GM21515 (cell line): Measurements from ENCODE around the gene CEACAM16.
"Not testable (repeated sequence)": the region's sequence is repeated elsewhere in the genome, so short reads cannot be mapped to it uniquely, and the experiment has no call there.

Experiments
- ATAC-seq: cut with Tn5 transposase; IDR thresholded peaks from one replicate; pipeline ENCODE4 v1.9.1; 2021; ENCODE audit not compliant: unreplicated experiment

Gene CEACAM16

DNA sequence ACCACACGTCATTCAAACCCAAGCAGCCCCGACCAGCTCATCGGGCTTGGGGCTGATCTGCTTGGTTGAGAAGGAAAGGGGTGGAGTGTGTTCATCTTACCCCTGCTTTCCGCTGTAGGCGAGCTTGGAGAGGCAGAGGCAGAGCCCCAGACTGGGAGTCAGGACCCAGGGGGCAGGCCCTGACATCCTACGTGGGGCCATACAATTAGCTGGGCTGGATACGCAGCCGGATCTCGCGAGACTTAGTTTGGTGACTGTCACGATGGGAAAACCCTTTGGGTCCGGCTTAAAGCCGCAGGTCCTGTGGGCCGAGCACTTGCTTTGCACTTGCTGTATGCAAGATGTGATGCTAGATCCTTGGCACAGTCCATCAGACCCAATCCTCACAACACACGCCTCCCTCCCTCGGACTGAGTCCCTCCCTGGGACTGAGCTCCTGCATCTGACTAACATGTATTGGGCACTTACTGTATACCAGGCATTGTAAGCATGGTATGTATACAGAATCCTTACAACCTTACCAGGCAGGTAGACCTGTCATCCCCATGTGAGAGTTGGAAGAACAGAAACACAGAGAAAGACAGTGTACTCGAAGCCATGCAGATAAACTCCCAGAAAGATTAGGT is 3.7 kb downstream of the CEACAM16 start:
- no peak for ATAC-seq

DNA sequence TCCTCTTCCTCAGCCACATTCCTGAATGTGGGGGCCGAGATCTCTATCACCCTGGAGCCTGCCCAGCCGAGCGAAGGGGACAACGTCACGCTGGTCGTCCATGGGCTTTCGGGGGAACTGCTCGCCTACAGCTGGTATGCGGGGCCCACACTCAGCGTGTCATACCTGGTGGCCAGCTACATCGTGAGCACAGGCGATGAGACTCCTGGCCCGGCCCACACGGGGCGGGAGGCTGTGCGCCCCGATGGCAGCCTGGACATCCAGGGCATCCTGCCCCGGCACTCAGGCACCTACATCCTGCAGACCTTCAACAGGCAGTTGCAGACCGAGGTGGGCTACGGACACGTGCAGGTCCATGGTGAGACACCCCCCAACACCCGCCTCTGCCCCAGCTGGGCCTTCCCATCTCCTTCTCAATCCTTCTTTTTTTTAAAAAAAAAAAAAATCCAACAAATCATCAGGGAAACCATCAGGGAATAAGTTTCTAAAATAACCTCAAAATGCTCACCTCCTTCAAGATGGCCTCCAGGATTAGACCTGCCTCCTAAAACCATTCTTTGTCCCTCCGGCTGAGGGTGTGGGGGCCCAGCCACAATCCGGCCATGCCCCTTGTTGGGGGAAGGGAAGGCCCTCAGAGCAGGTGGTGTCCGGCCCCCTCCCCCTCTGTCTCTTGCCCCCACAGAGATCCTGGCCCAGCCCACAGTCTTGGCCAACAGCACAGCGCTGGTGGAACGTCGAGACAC is 4.6 kb downstream of the CEACAM16 start:
- ATAC-seq, result no peak

DNA sequence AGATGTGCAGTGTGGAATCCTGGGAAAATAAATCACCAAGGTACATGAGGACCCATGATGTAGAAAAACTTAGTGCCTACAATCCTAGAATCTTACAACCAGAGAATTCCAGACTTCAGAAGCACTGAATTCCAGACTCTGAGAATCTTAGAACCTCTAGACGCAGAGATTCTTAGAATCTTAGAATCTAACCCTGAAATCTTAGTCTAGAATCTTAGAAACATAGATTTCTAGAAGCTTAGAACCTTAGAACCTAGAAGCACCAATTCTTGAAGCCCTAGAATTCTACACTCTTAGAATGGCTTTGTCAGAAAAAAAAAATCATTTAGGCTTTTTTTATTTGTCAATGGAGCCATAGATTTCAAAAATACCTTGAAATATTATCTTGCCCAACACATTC is 6.0 kb downstream of the CEACAM16 start:
- ATAC-seq, result no peak

DNA sequence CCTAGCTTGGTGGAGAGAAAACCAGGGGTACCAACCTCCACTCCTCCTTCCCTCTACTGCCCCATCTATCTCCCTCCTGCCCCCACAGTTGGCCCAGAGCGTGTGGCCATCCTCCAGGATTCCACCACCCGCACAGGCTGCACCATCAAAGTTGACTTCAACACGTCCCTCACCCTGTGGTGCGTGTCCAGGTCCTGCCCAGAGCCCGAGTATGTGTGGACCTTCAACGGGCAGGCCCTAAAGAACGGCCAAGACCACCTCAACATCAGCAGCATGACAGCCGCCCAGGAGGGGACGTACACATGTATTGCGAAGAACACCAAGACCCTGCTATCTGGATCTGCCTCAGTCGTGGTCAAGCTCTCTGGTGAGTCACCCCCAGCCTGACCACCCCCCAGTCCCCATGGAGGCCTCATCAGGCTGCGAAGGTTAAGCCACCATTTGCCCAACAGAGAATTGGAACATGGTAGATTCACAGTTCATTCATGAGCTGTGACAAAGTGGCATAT is 6.6 kb downstream of the CEACAM16 start:
- no peak for ATAC-seq

DNA sequence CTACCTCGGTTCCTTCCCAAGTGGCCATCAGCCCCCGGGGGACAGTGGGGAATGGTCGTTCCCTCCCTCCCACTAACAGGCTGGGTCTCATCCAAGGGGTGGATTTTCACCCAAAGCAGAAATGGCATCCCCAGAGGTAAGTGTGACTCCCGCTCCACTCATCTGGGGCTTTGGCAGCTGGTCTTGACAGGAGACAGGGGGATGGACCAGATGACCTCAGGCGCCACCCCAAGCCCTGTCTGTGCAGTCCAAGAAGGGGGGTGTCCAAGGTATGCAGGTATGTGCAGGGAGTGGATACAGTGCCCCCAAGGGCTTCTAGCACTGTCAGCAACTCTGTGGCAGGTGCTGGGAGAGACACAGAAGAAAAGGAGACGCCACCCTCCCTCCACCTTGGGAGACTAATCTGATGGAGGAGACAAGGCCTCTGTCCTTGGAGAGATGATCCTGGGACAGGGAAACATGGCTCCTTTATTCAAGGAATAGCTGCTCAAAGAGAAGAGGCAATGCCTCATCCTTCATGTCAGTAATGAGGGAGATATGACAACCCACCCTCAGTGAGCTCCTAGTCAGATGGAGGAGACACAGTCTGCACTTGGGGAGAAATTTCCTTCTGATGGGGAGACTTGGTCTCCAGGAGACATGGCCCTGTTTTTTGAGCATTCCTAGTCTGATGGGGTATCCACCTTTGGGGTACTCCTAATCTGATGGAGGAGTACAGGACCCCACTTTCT is 7.7 kb downstream of the CEACAM16 start:
- no peak for ATAC-seq

DNA sequence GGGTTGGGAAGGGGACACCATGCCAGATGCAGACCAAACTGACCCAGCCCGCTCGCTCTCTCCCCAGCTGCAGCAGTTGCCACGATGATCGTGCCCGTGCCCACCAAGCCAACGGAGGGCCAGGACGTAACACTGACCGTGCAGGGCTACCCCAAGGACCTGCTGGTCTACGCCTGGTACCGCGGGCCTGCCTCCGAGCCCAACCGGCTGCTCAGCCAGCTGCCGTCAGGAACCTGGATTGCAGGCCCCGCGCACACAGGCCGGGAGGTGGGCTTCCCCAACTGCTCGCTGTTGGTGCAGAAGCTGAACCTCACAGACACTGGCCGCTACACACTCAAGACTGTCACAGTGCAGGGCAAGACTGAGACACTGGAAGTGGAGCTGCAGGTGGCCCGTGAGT is 8.8 kb downstream of the CEACAM16 start:
- ATAC-seq, result no peak

DNA sequence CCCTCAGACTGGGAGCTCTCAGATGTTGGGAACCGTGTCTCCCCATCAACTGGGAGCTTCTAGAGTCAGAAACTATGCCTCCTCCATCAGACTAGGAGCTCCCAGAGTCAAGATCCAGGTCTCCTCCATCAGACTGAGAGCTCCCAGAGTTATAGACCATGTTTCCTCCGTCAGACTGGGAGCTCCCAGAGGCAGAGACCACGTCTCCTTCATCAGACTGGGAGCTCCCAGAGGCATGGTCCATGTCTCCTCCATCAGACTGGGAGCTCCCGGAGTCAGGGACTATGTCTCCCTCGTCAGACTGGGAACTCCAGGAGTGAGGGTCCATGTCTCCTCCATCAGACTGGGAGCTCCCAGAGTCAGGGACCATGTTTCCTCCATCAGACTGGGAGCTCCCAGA is 10.0 kb downstream of the CEACAM16 start:
- no peak for ATAC-seq

DNA sequence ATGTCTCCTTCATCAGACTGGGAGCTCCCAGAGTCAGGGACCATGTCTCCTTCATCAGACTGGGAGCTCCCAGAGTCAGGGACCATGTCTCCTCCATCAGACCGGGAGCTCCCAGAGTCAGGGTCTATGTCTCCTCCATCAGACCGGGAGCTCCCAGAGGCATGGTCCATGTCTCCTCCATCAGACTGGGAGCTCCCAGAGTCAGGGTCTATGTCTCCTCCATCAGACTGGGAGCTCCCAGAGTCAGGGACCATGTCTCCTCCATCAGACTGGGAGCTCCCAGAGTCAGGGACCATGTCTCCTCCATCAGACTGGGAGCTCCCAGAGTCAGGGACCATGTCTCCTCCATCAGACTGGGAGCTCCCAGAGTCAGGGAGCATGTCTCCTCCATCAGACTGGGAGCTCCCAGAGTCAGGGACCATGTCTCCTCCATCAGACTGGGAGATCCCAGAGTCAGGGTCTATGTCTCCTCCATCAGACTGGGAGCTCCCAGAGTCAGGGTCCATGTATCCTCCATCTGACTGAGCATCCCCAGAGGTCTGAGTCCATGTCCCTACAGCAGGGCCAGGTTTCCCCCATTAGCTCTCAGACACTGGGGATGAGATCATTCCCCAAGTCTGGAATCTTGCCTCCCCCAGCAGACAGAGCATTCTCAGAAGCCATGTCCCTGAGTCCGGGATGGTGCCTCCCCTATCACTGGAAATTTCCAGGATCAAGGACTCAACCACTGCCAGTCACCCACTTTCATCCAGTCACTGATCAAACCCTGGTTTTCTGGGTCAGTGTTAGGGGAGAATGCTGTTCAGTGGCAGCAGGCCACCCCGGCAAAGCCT is 10.7 kb downstream of the CEACAM16 start:
- not testable (repeated sequence) for ATAC-seq

DNA sequence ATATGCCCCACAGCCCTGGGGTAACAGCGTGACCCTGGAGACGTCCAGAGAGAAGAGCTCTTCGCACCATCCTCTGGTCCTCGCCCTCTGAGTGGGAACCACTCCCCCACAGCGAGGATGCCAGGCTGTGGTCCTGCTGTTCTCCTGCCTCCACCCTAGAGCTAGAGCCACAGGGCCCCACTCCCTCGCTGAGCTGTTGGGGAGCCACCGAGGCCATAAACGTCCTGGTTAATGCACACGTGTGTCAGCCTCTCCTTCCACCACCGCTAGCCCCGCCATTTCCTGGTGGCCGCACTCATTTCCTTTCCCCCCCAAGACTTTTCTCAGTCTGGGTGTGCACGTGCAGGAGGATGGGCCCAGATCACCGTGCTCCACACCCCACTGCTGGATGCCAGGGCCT is 11.5 kb downstream of the CEACAM16 start:
- ATAC-seq, result no peak

DNA sequence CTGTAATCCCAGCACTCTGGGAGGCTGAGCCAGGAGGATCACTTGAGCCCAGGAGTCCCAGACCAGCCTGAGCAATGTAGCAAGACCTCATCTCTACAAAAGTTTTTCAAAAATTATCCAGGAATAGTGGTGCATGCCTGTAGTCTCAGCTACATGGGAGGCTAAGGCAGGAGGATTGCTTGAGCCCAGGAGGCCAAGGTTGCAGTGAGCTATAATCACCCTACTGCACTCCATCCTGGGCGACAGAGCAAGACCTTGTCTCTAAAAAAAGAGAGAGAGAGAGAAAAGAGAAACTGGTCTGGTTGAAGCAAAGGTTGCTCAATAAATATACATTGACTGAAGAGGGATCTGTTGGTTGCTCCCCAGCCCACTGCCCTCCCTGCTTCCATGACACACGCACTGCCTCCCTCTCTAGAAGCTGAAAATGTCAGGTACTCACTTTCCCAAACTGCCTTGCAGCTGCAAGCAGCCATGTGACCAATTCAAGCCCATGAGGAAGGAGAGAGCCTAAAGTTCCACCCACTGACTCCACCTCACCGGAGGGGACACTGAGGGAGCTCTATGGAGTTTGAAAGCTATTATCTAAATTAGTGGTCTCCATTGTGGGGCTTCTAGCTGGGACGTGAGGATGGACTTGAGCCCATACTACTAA is 14.0 kb downstream of the CEACAM16 start:
- ATAC-seq, result no peak

DNA sequence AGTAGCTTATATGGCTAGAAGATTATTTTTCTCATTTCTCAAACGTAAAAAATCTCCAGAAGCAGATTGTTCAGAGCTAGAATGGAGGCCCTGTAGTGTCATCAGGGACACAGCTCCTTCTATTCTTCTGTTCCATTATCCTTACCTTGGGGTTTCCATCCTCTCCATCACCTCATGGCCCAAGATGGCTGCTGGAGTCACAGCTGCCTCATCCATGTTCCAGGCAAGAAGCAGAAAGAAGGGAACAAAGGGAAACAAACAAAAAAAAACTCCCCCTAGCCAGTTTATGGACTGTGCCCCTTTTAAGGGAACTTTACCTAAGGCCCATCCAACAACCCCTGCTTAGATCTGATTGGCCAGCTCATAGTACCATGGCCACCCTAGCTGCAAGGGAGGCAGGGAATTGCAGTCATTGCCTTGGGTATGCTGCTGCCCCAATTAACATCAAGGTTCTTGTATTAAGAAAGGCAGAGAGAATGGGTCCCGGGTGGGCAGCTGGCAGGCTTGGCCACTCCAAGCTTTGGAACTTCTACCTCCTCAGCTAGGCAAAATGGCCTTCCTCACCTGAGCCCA is 15.7 kb downstream of the CEACAM16 start:
- no peak for ATAC-seq

DNA sequence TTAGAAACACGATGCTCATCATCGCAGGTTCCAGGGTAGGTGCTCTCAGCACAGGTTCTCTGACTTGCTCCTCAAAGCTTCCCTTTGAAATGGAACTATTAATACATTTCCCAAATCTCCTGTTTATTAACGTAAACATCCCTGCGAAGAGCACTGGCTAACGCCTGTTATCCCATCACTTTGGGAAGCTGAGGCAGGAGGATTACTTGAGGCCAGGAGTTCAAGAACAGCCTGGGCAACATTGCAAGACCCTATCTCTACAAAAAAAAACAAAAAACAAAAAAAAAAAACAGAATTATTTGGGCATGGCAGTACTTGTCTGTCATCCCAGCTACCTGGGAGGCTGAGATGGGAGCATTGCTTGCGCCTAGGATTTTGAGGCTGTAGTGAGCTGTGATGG is 18.7 kb downstream of the CEACAM16 start:
- ATAC-seq, result no peak

DNA sequence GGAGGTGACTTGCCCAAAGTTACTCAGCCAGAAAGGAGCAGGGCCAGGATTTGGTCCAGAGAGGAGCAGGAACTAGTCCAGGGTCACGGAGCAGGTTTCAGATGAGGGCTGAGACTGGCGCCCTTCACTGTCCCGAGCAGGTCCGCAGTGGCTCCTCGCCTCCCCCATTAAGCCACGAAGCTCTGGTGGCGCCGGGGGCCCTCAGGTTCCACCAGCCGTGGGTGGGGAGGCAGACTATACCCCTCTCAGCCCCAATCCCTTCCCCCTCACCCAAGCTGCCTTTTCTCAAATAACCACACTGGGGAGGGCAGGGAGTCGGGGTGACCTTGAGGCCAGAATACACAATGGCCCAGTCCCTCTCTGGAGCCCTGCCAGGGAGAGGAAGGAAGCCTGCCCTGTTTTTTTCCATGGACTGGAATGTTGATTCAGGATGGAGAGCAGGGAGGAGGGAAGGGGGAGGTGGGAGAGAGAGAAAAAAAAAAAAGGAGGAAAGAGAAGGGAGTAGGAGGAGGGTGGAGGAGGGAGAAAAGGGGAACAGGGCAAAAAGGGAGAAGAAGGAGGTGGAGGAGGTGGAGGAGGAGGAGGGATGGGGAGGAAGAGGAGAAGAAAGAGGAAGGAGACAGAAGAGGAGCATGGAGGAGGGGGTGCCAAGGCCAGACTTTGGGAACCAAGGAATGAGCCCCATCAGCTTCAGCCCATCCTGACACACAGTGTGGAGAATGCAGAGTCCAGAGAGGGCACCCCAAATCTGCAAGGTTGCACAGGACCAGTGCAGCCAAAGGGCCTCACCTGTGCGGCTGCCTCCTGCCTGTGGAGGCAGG is 19.7 kb downstream of the CEACAM16 start:
- ATAC-seq, result no peak

DNA sequence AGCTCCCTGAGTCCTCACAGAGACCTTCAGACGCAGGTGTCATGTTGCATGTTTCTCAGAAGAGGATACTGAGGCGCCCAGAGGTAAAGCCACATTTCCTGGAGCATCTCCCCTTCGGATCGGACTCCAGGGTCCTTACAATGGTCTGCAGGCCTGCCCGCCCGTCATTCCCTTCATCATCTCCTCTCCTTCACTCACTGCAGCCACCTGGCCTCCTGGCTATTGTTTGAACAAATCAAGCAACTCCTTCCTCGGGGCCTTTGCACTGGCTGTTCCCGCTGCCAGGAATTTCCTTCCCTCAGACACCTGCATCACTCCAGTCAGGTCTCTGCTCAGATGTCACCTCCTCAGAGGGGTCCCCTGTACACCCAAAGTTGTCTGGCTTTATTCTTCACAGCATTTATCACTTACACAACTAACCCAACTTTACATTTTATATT is 20.3 kb downstream of the CEACAM16 start:
- ATAC-seq, result no peak

DNA sequence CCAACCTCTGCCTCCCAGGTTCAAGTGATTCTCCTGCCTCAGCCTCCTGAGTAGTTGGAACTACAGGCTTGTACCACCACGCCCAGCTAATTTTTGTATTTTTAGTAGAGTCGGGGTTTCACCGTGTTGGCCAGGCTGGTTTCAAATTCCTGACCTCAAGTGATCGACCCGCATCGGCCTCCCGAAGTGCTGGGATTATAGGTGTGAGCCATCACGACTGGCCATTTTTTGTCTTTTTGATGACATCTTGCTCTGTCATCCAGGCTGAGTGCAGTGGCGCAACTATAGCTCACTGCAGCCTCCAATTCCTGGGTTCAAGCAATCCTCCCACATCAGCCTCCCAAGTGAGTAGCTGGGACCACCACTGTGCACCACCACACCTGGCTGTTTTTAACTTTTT is 21.4 kb downstream of the CEACAM16 start:
- not testable (repeated sequence) for ATAC-seq

DNA sequence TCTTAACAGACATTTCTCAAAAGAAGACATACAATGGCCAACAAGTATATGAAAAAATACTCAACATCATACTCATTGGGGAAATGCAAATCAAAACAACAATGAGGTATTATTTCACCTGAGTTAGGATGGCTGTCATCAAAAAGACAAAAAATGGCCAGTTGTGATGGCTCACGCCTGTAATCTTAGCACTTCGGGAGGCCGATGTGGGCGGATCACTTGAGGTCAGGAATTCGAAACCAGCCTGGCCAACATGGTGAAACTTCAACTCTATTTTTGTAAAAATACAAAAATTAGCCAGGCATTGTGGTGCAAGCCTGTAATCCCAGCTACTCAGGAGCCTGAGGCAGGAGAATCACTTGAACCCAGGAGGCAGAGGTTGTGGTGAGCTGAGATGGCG is 22.0 kb downstream of the CEACAM16 start:
- ATAC-seq, result no peak

DNA sequence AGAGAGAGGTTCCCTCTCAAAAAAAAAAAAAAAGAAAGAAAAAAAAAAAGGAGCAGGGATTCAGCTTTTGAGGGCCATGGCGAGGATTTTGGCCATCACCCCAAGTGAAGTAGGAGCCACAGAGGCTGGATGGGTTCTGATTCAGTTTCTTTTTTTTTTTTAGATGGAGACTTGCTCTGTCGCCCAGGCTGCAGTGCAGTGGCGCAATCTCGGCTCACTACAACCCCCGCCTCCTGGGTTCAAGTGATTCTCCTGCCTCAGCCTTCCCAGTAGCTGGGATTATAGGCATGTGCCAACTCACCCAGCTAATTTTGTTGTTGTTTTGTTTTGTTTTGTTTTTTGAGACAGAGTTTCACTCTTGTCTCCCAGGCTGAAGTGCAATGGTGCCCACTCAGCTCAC is 22.4 kb downstream of the CEACAM16 start:
- not testable (repeated sequence) for ATAC-seq

DNA sequence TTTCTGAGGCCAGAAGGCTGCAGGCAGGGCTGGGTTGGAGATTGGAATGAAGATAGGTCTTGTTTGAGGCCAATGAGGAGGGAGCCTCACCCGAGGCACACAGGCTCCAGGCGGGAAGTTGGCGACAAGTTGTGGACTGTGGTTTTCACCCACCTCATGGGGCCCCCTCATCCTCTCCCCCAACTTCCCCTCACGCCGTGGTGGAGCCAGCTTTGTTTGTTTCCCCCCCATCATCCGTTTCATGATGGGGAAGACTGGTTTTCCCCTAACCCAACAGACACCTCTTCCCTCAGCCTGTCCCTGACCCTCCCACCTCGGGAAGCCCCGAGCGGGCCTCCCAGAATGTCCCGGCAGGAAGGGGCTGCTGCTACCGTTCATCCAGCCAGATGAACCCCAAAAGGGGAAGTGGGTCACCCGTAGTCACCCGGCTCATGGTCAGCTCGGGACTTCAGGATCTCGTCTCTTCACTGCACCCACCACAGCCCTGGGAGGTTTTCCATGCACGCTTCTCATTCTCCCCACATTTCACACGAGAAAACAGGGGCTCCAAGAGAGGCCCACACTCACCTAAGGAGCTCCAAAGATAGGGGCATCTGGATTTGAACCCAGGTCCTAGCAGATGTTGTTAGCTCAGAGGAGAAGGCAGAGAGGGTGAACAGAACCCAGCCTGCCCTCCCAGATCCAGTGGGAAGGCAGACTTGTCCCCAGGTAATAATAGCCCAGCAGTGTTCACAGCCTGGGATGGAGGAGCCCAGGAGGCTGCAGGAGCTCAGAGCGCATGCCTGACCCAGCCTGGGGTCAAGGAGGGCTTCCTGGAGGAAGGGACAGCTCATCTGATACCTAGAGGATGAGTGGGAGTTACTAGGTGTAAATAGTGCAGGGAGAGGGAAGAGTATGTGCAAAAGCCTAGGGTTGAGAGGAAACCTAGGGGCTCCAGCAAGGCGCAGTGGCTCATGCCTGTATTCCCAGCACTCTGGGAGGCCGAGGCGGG is 23.5 kb downstream of the CEACAM16 start:
- ATAC-seq, result no peak
